ENCODE results near the gene MYH4.

GRCh38 chr17:10420811-10421210 lies 48.5 kb downstream of the MYH4 start:
- no peak for TF ChIP-seq CTCF (IDR thresholded peaks at IDR 0.05)
- no peak for TF ChIP-seq EZH2 (IDR thresholded peaks at IDR 0.05)
- no peak for TF ChIP-seq EZH2phosphoT487 (IDR thresholded peaks at IDR 0.05)

Data from neural progenitor cell (in vitro differentiated cells).